Stimulated activated naive CD4-positive, alpha-beta T cell treated with Interleukin-2 at 50 U/mL for 16 hours (primary cell): ENCODE measurements around the gene UNC5CL.
"Not testable (repeated sequence)": the region's sequence is repeated elsewhere in the genome, so short reads cannot be mapped to it uniquely, and the experiment has no call there.

Experiments
- DNase-seq: peaks from one replicate; lab custom pipeline; 2025; lab: John Stamatoyannopoulos, UW

The UNC5CL gene

GRCh38 chr6:41038205-41038604 is 816 bp downstream of the UNC5CL start:
- DNase-seq: no peak

- DNase-seq: no peak
Observed at GRCh38 chr6:41037107-41037900, 1.7 kb downstream of the UNC5CL start.

GRCh38 chr6:41036601-41037000 is 2.4 kb downstream of the UNC5CL start:
- DNase-seq: no peak

- no peak for DNase-seq
Observed at GRCh38 chr6:41036186-41036585, 2.8 kb downstream of the UNC5CL start.

GRCh38 chr6:41033776-41034175 is 5.2 kb downstream of the UNC5CL start:
- DNase-seq: no peak

- no peak for DNase-seq
Observed at GRCh38 chr6:41032830-41033229, 6.2 kb downstream of the UNC5CL start.

GRCh38 chr6:41028561-41029412 is 10.2 kb downstream of the UNC5CL start:
- DNase-seq: no peak

GRCh38 chr6:41027799-41028560 is 11.0 kb downstream of the UNC5CL start:
- peak; percentile 63 for DNase-seq

- DNase-seq: no peak
Observed at GRCh38 chr6:41027241-41027640, 11.8 kb downstream of the UNC5CL start.

GRCh38 chr6:41025966-41026530 is 13.0 kb downstream of the UNC5CL start:
- no peak for DNase-seq

- no peak for DNase-seq
Observed at GRCh38 chr6:41023114-41023513, 15.9 kb downstream of the UNC5CL start.

GRCh38 chr6:41022294-41022693 is 16.7 kb downstream of the UNC5CL start:
- no peak for DNase-seq

- DNase-seq: no peak
Observed at GRCh38 chr6:41021832-41022231, 17.2 kb downstream of the UNC5CL start.

- DNase-seq: no peak
Observed at GRCh38 chr6:41017663-41018062, 21.4 kb downstream of the UNC5CL start.

- not testable (repeated sequence) for DNase-seq
Observed at GRCh38 chr6:41015860-41016259, 23.2 kb downstream of the UNC5CL start.

GRCh38 chr6:41014780-41015179 is 24.2 kb downstream of the UNC5CL start:
- DNase-seq: no peak

GRCh38 chr6:41013466-41014153 is 25.4 kb downstream of the UNC5CL start:
- no peak for DNase-seq

GRCh38 chr6:41011673-41012072 is 27.3 kb downstream of the UNC5CL start:
- no peak for DNase-seq

GRCh38 chr6:41009669-41010068 is 29.4 kb downstream of the UNC5CL start:
- no peak for DNase-seq

GRCh38 chr6:41008011-41008410 is 31.0 kb downstream of the UNC5CL start:
- no peak for DNase-seq

GRCh38 chr6:41006980-41007379 is 32.0 kb downstream of the UNC5CL start:
- not testable (repeated sequence) for DNase-seq
